IMR-90 (cell line): ENCODE measurements around the gene ATP6V1G1. TPM values are rescaled to one million over a fixed set of nuclear protein-coding genes. Genes with fewer than 3 reads are reported as not detected.

Experiments used
- ATAC-seq: fragments of 200-7000 bp; cut with Tn5 transposase; 2 replicates; pipeline ENCODE4 v1.9.1; 2020; ENCODE audit warnings: low read depth, mild to moderate bottlenecking, moderate library complexity
- BruUV-seq: library from RNA; stranded (reverse); fragments of 400-500 nt; replicated peaks from 2 replicates; lab custom pipeline; 2021; lab: Mats Ljungman, UMichigan
- CTCF ChIA-PET: fragments of 300-600 bp; formaldehyde crosslinking; extraction: SDS; loops from one replicate; lab custom pipeline; 2021; ENCODE audit warnings: antibody characterized with exemption; lab: Yijun Ruan, JAX
- POLR2A ChIA-PET: fragments of 300-600 bp; sonication (Branson Sonifier 250); formaldehyde crosslinking; loops from one replicate; lab custom pipeline; 2022; ENCODE audit warnings: antibody characterized with exemption; ENCODE audit not compliant: unreplicated experiment; lab: Charles Lee
- DNase-seq: peaks from one replicate; pipeline ENCODE4 v3.0.0; 2013
- H2AFZ ChIP-seq: replicated peaks from 2 replicates; pipeline ENCODE3; 2013; ENCODE audit warnings: low read length, mild to moderate bottlenecking; ENCODE audit not compliant: poor library complexity
- H2AK5ac ChIP-seq: 2 replicates; pipeline ENCODE4 v1.6.1; 2013; ENCODE audit warnings: low read depth, low read length, inconsistent platforms
- H2AK9ac ChIP-seq: replicated peaks from 2 replicates; pipeline ENCODE3; 2013; ENCODE audit warnings: mild to moderate bottlenecking, low read depth, low read length, moderate library complexity; ENCODE audit not compliant: poor library complexity
- H2BK120ac ChIP-seq: 2 replicates; pipeline ENCODE4 v1.6.1; 2013; ENCODE audit warnings: low read depth, low read length, inconsistent platforms
- H2BK15ac ChIP-seq: 3 replicates; pipeline ENCODE4 v1.6.1; 2013; ENCODE audit warnings: low read depth, low read length, inconsistent platforms
- H2BK20ac ChIP-seq: 2 replicates; pipeline ENCODE4 v1.6.1; 2013; ENCODE audit warnings: low read depth, mild to moderate bottlenecking, inconsistent platforms, low read length, moderate library complexity
- H2BK5ac ChIP-seq: 2 replicates; pipeline ENCODE4 v1.6.1; 2013; ENCODE audit warnings: mild to moderate bottlenecking, low read depth, low read length, inconsistent platforms; ENCODE audit not compliant: poor library complexity, severe bottlenecking
- H3K14ac ChIP-seq: replicated peaks from 2 replicates; pipeline ENCODE4 v1.6.1; 2013; ENCODE audit warnings: low read depth, low read length, inconsistent platforms
- H3K18ac ChIP-seq: 2 replicates; pipeline ENCODE4 v1.6.1; 2013; ENCODE audit warnings: low read depth, low read length, control low read depth
- H3K23ac ChIP-seq: 2 replicates; pipeline ENCODE4 v1.6.1; 2013; ENCODE audit warnings: low read depth, low read length, inconsistent platforms
- H3K27ac ChIP-seq: 2 replicates; pipeline ENCODE4 v1.5.1; 2013; ENCODE audit warnings: mild to moderate bottlenecking, control low read depth, low read length; ENCODE audit not compliant: insufficient read depth
- H3K27me3 ChIP-seq: 2 replicates; pipeline ENCODE4 v1.6.1; 2013; ENCODE audit warnings: low read length; ENCODE audit not compliant: control insufficient read depth, insufficient read depth
- H3K36me3 ChIP-seq: 2 replicates; pipeline ENCODE4 v1.6.1; 2013; ENCODE audit warnings: low read length, mixed read lengths; ENCODE audit not compliant: control insufficient read depth, insufficient read depth
- H3K4ac ChIP-seq: 2 replicates; pipeline ENCODE4 v1.6.1; 2013; ENCODE audit warnings: low read depth, low read length, inconsistent platforms
- H3K4me1 ChIP-seq: 2 replicates; pipeline ENCODE4 v1.6.1; 2013; ENCODE audit warnings: low read length, mixed read lengths; ENCODE audit not compliant: control insufficient read depth, insufficient read depth
- H3K4me2 ChIP-seq: 2 replicates; pipeline ENCODE4 v1.6.1; 2013; ENCODE audit warnings: low read depth, mild to moderate bottlenecking, control low read depth, low read length, moderate library complexity
- H3K4me3 ChIP-seq: 2 replicates; pipeline ENCODE4 v1.5.1; 2013; ENCODE audit warnings: low read depth, mild to moderate bottlenecking, control low read depth, low read length, moderate library complexity; ENCODE audit not compliant: insufficient read depth
- H3K56ac ChIP-seq: 2 replicates; pipeline ENCODE4 v1.6.1; 2013; ENCODE audit warnings: low read length, inconsistent platforms; ENCODE audit not compliant: insufficient read depth; ENCODE audit errors: extremely low read depth
- H3K79me1 ChIP-seq, 2 experiments: 2 replicates each; pipeline ENCODE4 v1.6.1; 2013; ENCODE audit warnings: low read length in 2 of 2, inconsistent platforms in 1 of 2, low read depth in 1 of 2
- H3K9ac ChIP-seq: 2 replicates; pipeline ENCODE4 v1.6.1; 2013; ENCODE audit warnings: low read depth, low read length, control low read depth
- H3K9me1 ChIP-seq: 2 replicates; pipeline ENCODE4 v1.6.1; 2013; ENCODE audit warnings: low read length, inconsistent platforms; ENCODE audit not compliant: insufficient read depth
- H3K9me3 ChIP-seq: 2 replicates; pipeline ENCODE4 v1.6.1; 2013; ENCODE audit warnings: low read length; ENCODE audit not compliant: control insufficient read depth, insufficient read depth
- H4K20me1 ChIP-seq: 2 replicates; pipeline ENCODE4 v1.6.1; 2013; ENCODE audit warnings: low read length, inconsistent platforms; ENCODE audit not compliant: insufficient read depth
- H4K5ac ChIP-seq: 2 replicates; pipeline ENCODE4 v1.6.1; 2013; ENCODE audit warnings: mild to moderate bottlenecking, low read depth, low read length, control low read depth
- H4K8ac ChIP-seq, 2 experiments: 2 replicates each; pipeline ENCODE4 v1.6.1; 2013; ENCODE audit warnings: low read depth in 2 of 2, low read length in 2 of 2, control low read depth in 1 of 2, inconsistent platforms in 1 of 2
- H4K91ac ChIP-seq: 2 replicates; pipeline ENCODE4 v1.6.1; 2013; ENCODE audit warnings: low read depth, low read length, inconsistent platforms; ENCODE audit not compliant: insufficient read depth
- BHLHE40 ChIP-seq: fragments of 150-350 bp; IDR thresholded peaks from 2 replicates; pipeline ENCODE4 v1.6.1; 2016; ENCODE audit warnings: mild to moderate bottlenecking, low read depth, low read length
- CEBPB ChIP-seq: IDR thresholded peaks from 2 replicates; pipeline ENCODE4 v1.6.1; 2012; ENCODE audit warnings: low read depth, low read length, improper control_type of control experiment
- ELK1 ChIP-seq: fragments of 150-350 bp; IDR thresholded peaks from 2 replicates; pipeline ENCODE4 v1.6.1; 2016; ENCODE audit warnings: low read depth, mild to moderate bottlenecking, low read length, moderate library complexity, borderline replicate concordance
- FOS ChIP-seq: fragments of 150-350 bp; IDR thresholded peaks from 2 replicates; pipeline ENCODE4 v1.6.1; 2016; ENCODE audit warnings: low read depth, low read length
- NFE2L2 ChIP-seq: fragments of 150-350 bp; IDR thresholded peaks from 2 replicates; pipeline ENCODE4 v1.6.1; 2016; ENCODE audit warnings: low read depth, mild to moderate bottlenecking, low read length
- RCOR1 ChIP-seq: IDR thresholded peaks from 2 replicates; pipeline ENCODE4 v1.6.1; 2012; ENCODE audit warnings: mild to moderate bottlenecking, low read length, improper control_type of control experiment; ENCODE audit not compliant: insufficient replicate concordance
- RFX5 ChIP-seq: IDR thresholded peaks from 2 replicates; pipeline ENCODE4 v1.8.0; 2012; ENCODE audit warnings: low read depth, mild to moderate bottlenecking, low read length, moderate library complexity
- SMC3 ChIP-seq: fragments of 150-350 bp; IDR thresholded peaks from 2 replicates; pipeline ENCODE4 v1.6.1; 2016; ENCODE audit warnings: low read depth, mild to moderate bottlenecking, antibody characterized with exemption, low read length, moderate library complexity
- USF2 ChIP-seq: fragments of 150-350 bp; IDR thresholded peaks from 2 replicates; pipeline ENCODE4 v1.6.1; 2017; ENCODE audit warnings: mild to moderate bottlenecking, antibody characterized with exemption, low read length, low read depth
- WGBS, 2 experiments: methylation state at CpG; one replicate each; pipeline versions ENCODE4 v1.1.5 to v1.1.7; 2013; ENCODE audit warnings: missing lambda C conversion rate in 2 of 2; ENCODE audit not compliant: insufficient read length in 1 of 2; ENCODE audit errors: extremely low coverage in 2 of 2; 5-methylcytosine and 5-hydroxymethylcytosine counted together
- dilution Hi-C: fragments of 300-500 bp; cut with HindIII; formaldehyde crosslinking; loops from one replicate; pipeline ENCODE4 v1.14.3; 2018; ENCODE audit warnings: low sequenced_read_pairs; ENCODE audit not compliant: unreplicated experiment
- in situ Hi-C: fragments of 300-500 bp; cut with MboI; formaldehyde crosslinking; loops from 3 replicates; pipeline ENCODE4 v1.14.3; 2019; ENCODE audit warnings: low sequenced_read_pairs, inconsistent platforms, mixed read lengths
- intact Hi-C: fragments of 100-400 bp; cut with micrococcal nuclease; formaldehyde crosslinking; loops from 2 replicates; pipeline ENCODE4 v1.10.0; 2022
- polyA plus RNA-seq, 3 experiments: library from polyadenylated mRNA; depleted of rRNA; stranded (reverse); fragments of >200 nt; gene quantifications; 2 replicates each; pipeline ENCODE4 v1.2.3, GENCODE V29; 2012; ENCODE audit warnings: low replicate concordance in 1 of 3
- total RNA-seq: library from RNA; depleted of rRNA; stranded (reverse); fragments of >200 nt; gene quantifications from 2 replicates; pipeline ENCODE4 v1.2.3, GENCODE V29; 2012

ATP6V1G1 gene
- total and polyA plus RNA-seq, 2 of the 4 experiments (the other 2 are of a cell fraction), result 52.0 to 70.9 TPM

GRCh38 chr9:114559830-114560513 is 27.6 kb upstream of the ATP6V1G1 start:
- Histone ChIP-seq H2BK15ac (no peak overlapping the region), H2AK9ac (no peak overlapping the region), H4K8ac (no peak overlapping the region), H3K9me3 (no peaks in the 10 kb centered on the region), H4K5ac (no peak overlapping the region), H3K27ac (no peak overlapping the region), H3K27me3 (peaks cover 3% of the 10 kb centered on the region; the same call in 1 of the 2 replicates), H4K20me1 (no peaks in the 10 kb centered on the region), H3K14ac (no peak overlapping the region), H3K4me2 (no peak overlapping the region), H4K91ac (no peak overlapping the region), H3K36me3 (no peaks in the 10 kb centered on the region), H2AK5ac (no peak overlapping the region), H2AFZ (no peak overlapping the region), H3K23ac (no peak overlapping the region), H3K4me3 (no peak overlapping the region), H2BK5ac (no peak overlapping the region), H3K56ac (no peak overlapping the region), H3K4ac (no peak overlapping the region), H3K4me1 (0 out of 2 replicates have a peak, but pooled peaks cover 2% of the 10 kb centered on the region), H3K79me1 (no peaks in the 10 kb centered on the region), H3K9ac (no peak overlapping the region), H3K18ac (no peak overlapping the region), H2BK120ac (no peak overlapping the region), H3K9me1 (no peaks in the 10 kb centered on the region), H2BK20ac (no peak overlapping the region)
- DNase-seq (no peak), ATAC-seq (no peak)
- CTCF ChIA-PET, result no interaction called here
- intact Hi-C loops (no loop called here), in situ Hi-C loops (no loop called here), dilution Hi-C loops (no loop called here)
- no CpG with 5 or more reads among the region's 2 CpGs for WGBS, 2 experiments
- POLR2A ChIA-PET, result no interaction called here
- BruUV-seq, result no TSS peak
- TF ChIP-seq SMC3 (no peak), CEBPB (no peak), RCOR1 (no peak), BHLHE40 (no peak), FOS (no peak), ELK1 (no peak), RFX5 (no peak), USF2 (no peak), NFE2L2 (no peak)
